Fibroblast of villous mesenchyme (primary cell): ENCODE measurements around the gene SLC48A1. TPM values are rescaled to one million over a fixed set of nuclear protein-coding genes. Genes with fewer than 3 reads are reported as not detected.

ENCODE experiments used
- DNase-seq: peaks from one replicate; pipeline ENCODE4 v3.0.0-alpha.2; 2010; ENCODE audit warnings: low read depth
- H3K4me3 ChIP-seq: 2 replicates; pipeline ENCODE4 v1.5.1; 2011; ENCODE audit warnings: low read depth, mild to moderate bottlenecking, low read length
- CTCF ChIP-seq: IDR thresholded peaks from 2 replicates; pipeline ENCODE4 v1.5.1; 2012; ENCODE audit warnings: low read depth, mild to moderate bottlenecking, low read length; ENCODE audit not compliant: insufficient read depth
- total RNA-seq: library from RNA; depleted of rRNA; stranded (reverse); fragments of >200 nt; gene quantifications from 2 replicates; pipeline ENCODE4 v1.2.3, GENCODE V29; 2012

SLC48A1 gene
- total RNA-seq, 1 donor: 19.4 TPM

- TF ChIP-seq CTCF: no peak
- no peak overlapping the region for H3K4me3 ChIP-seq
- no peak for DNase-seq
Observed at GRCh38 chr12:47771304-47771703, 1.7 kb upstream of the SLC48A1 start.

GRCh38 chr12:47772094-47772660 lies 861 bp upstream of the SLC48A1 start:
- no peak for TF ChIP-seq CTCF
- no peak for DNase-seq
- H3K4me3 ChIP-seq: no peak overlapping the region

- no peak for DNase-seq
- TF ChIP-seq CTCF: no peak
- peak overlapping the region; percentile 64 for H3K4me3 ChIP-seq
Observed at GRCh38 chr12:47772738-47773061, 338 bp upstream of the SLC48A1 start.

- TF ChIP-seq CTCF: no peak
- peak overlapping the region; percentile 64 for H3K4me3 ChIP-seq
- no peak for DNase-seq
Observed at GRCh38 chr12:47773858-47774580, 981 bp downstream of the SLC48A1 start.

GRCh38 chr12:47774663-47775062 lies 1.6 kb downstream of the SLC48A1 start:
- TF ChIP-seq CTCF: no peak
- no peak for DNase-seq
- H3K4me3 ChIP-seq: no peak overlapping the region

- TF ChIP-seq CTCF: no peak
- peak; percentile 55 for DNase-seq
Observed at GRCh38 chr12:47775100-47775911, 2.3 kb downstream of the SLC48A1 start.

More at GRCh38 chr12:47775100-47775911, 2.3 kb downstream of the SLC48A1 start:
- no peak overlapping the region for H3K4me3 ChIP-seq
